Sciatic nerve (tissue), 2 donors: Measurements from ENCODE around the gene ARHGAP15. TPM values are rescaled to one million over a fixed set of nuclear protein-coding genes. Genes with fewer than 3 reads are reported as not detected.

Source experiments
- ATAC-seq: fragments of 200-7000 bp; cut with Tn5 transposase; one replicate; pipeline ENCODE4 v1.9.1; 2020; ENCODE audit warnings: mild to moderate bottlenecking, moderate library complexity
- DNase-seq: peaks from one replicate; pipeline ENCODE4 v3.0.0-alpha.2; 2020; ENCODE audit warnings: low spot score
- intact Hi-C: fragments of 100-400 bp; cut with DNase I; formaldehyde crosslinking; loops from one replicate; pipeline ENCODE4 v1.14.2; 2022
- total RNA-seq: library from RNA; stranded (reverse); fragmentation: NEBNext Ultra II Directional; extraction: Animal tissue kit (Norgen Biotek cat#: 25700); gene quantifications from one replicate; pipeline ENCODE4 v1.2.1, GENCODE V29; 2021
- donor health status: DM: no; HTN: no; CAD: no.
- donor health status: DM: no; HTN: no; CAD: no.

Gene ARHGAP15
- total RNA-seq, 1 donor from 2014 or later, result 119 TPM

- DNase-seq (no peak), ATAC-seq (no peak)
- intact Hi-C loops, result no loop called here
These were observed 161.0 kb downstream of the ARHGAP15 start for GRCh38 chr2:143290221-143290620.

- no peak for DNase-seq
- intact Hi-C loops, result no loop called here
- ATAC-seq, result no peak
These were observed 164.8 kb downstream of the ARHGAP15 start for GRCh38 chr2:143294068-143294467.

- ATAC-seq (no peak), DNase-seq (no peak)
- intact Hi-C loops, result no loop called here
These were observed 166.9 kb downstream of the ARHGAP15 start for GRCh38 chr2:143296089-143296488.

DNA sequence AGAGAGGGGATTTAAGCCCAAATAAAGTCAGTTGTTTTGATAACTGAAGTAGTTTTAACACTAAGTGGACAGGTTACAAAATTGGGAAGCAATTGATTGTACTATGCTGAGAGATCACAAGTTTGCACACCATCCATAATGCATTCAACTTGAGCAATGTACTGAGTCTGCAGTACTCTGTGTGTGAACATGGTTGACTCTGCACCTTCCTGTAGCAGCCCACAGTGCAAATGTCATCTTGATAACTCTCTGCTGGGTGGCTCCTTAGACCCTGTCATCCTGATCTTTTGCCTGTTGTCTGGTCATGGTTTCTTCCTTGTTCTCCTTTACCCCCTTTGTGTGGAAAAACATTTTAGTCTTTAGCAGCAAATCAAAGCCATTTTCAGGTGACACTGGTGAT lies 168.0 kb downstream of the ARHGAP15 start:
- ATAC-seq, result no peak
- intact Hi-C loops, result no loop called here
- no peak for DNase-seq

DNA sequence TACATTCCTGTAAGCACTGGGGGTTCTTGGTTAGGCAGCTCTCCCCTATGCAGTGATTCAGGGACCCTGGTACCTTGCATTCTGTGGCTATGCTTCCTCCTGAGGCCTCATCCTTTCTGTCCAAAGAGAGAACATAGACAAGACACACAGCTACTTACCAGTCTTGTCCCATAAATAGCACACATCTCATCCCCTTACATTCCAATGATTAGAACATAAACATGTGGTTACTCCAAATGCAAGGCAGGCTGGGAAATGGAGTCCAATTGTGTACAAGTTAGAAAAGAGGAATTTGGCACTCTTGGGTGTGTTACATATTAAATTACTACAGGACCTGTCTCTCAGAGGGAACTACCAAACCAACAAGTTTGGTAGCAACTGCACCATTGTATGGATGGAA lies 171.3 kb downstream of the ARHGAP15 start:
- no peak for DNase-seq
- ATAC-seq, result no peak
- intact Hi-C loops, result no loop called here

- intact Hi-C loops, result no loop called here
- ATAC-seq (no peak), DNase-seq (no peak)
These were observed 182.2 kb downstream of the ARHGAP15 start for GRCh38 chr2:143311426-143311825.

- DNase-seq (no peak), ATAC-seq (no peak)
- intact Hi-C loops, result no loop called here
These were observed 183.2 kb downstream of the ARHGAP15 start for GRCh38 chr2:143312441-143312840.

- DNase-seq, result no peak
- intact Hi-C loops, result no loop called here
- ATAC-seq, result no peak
These were observed 184.6 kb downstream of the ARHGAP15 start for GRCh38 chr2:143313861-143314260.

GRCh38 chr2:143321994-143322393 lies 192.8 kb downstream of the ARHGAP15 start:
- intact Hi-C loops, result no loop called here
- no peak for DNase-seq
- ATAC-seq, result no peak

GRCh38 chr2:143329288-143329687 lies 200.1 kb downstream of the ARHGAP15 start:
- DNase-seq (no peak), ATAC-seq (no peak)
- intact Hi-C loops, result no loop called here

DNA sequence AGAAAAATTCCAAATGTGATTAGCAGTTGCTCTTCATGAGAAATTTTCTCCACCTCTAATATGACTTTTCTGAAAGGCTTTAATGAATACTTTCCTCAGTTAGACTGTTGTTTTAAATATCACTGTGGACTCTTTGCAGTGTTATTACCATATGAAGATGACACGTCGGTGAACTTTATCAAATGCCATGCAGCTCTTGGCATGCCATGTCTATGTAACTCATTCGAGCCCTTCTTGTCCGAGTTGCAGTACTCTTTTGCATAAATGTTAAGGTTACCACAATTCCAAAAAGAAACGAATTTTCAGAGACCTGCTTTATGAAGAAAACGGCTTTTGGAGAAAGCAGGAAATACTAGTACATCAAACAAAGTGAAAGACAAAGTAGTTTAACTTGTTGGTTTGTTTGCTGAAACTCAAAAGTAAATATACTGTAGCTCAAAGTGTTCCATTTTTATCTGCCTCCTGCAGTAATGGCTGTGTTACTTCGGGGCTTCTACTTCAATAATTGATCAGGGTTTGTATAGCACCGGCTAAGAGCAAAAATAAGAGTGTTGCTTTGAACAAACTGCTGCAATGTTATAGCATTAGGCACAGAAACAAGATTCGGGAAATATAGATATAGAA lies 204.1 kb downstream of the ARHGAP15 start:
- intact Hi-C loops, result no loop called here
- no peak for DNase-seq
- ATAC-seq, result no peak

DNA sequence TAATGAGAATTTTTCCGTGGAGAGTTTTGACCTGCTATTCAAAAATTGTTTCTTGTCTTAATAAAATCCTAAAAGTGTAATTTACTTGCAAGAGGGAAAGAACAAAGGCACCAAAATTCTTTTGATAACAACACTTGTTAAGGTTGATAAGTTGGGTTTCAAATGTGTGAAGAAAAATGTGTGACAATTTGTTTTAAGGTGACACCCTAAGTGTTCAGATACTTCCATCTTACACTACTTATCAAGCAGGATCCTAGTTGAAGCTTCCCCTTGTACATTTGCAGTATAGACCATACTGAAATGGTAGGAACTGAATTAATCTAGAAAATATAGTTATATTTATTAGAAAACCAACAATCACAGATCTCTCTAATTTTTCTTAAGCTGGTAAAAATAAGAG lies 204.6 kb downstream of the ARHGAP15 start:
- ATAC-seq, result no peak
- intact Hi-C loops, result no loop called here
- no peak for DNase-seq

GRCh38 chr2:143334837-143335236 lies 205.6 kb downstream of the ARHGAP15 start:
- ATAC-seq (no peak), DNase-seq (no peak)
- intact Hi-C loops, result no loop called here

DNA sequence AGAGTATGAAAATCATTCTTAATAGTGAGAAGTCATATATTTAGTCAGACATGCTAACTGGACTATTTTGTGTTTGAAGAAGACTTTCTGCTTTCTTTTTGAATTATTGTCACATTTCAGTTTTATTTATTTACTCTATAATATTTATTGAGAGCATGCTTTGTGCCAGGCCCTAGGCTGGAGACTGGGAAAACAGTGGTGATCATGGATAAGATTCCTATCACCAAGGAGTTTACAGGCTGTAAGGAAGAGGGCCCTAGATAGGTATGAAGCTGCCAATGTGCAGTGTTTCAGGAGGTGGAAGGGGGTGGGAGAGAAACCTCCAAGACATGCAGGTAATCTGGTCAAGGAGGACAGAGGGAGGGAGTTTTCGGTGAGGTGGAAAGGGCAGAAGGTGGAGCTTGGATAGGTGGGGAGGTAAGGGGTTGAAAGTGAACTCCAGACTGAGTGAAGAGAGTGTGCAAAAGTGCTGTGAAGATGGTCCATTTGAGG lies 207.5 kb downstream of the ARHGAP15 start:
- DNase-seq (no peak), ATAC-seq (no peak)
- intact Hi-C loops, result no loop called here

GRCh38 chr2:143341478-143341877 lies 212.3 kb downstream of the ARHGAP15 start:
- no peak for DNase-seq
- intact Hi-C loops, result no loop called here
- ATAC-seq, result no peak

GRCh38 chr2:143344780-143345179 lies 215.6 kb downstream of the ARHGAP15 start:
- no peak for ATAC-seq
- intact Hi-C loops, result no loop called here
- DNase-seq, result no peak

GRCh38 chr2:143345887-143346787 lies 216.9 kb downstream of the ARHGAP15 start:
- no peak for ATAC-seq
- intact Hi-C loops, result no loop called here
- DNase-seq, result no peak

- no peak for DNase-seq
- intact Hi-C loops, result no loop called here
- ATAC-seq, result no peak
These were observed 218.1 kb downstream of the ARHGAP15 start for GRCh38 chr2:143347271-143347695.

GRCh38 chr2:143347901-143348414 lies 218.7 kb downstream of the ARHGAP15 start:
- ATAC-seq (no peak), DNase-seq (no peak)
- intact Hi-C loops, result no loop called here

DNA sequence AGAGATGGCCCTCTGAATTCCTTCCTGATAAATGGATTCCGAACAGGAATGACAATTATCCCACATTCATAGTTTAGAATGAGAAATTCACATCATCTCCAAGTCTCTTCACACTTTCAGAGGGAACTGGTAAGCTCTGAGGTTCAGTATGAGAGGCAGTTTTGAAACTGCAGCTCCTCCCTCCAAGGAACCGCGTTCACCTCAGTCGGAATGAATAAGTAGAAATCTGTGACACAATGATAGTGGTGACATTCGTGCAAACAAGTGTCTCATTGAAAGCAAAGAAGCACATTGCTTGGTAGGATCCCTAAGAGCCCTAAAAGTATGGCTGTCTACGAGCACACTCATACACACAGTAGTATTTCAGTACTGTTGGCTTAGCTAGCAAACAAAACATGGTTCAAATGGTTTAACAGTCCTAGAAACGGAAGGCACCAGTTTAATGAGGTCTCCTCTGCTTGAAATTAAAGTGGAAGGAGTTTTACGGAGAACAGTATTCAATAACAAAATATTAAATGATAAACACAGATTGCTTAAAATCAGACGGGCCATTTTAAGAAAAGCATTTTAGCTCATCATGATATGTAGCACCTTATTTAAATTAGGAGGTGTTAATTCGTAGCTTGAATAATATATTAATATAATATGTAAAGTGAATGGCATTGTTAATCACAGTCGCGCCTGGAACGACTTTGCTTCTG lies 225.0 kb downstream of the ARHGAP15 start:
- intact Hi-C loops, result no loop called here
- ATAC-seq (no peak), DNase-seq (no peak)
